ENCODE results near the gene GPR39. TPM values are rescaled to one million over a fixed set of nuclear protein-coding genes. Genes with fewer than 3 reads are reported as not detected.

The GPR39 gene
- total and polyA plus RNA-seq, 2 donors (not counting 3 experiments of a cell fraction or from before 2014, with no cell fraction given): 0.03 to 0.20 TPM

GRCh38 chr2:132589966-132590365 is 173.4 kb downstream of the GPR39 start:
- Histone ChIP-seq H2AFZ (ENCODE audit: low read depth, low read length) (no peak overlapping the region), H3K4me3 (replicated peaks in 1 of 3; ENCODE audit: insufficient read depth in 1 of 3, low read depth in 1 of 3, low read length in 3 of 3) (no peak overlapping the region), H3K27me3 (ENCODE audit: control insufficient read depth in 2 of 2, insufficient read depth in 2 of 2, low read length in 2 of 2) (no peaks in the 10 kb centered on the region), H3K4me1 (ENCODE audit: control insufficient read depth, extremely low read depth, insufficient read depth, low read length) (no peaks in the 10 kb centered on the region), H3K9me3 (replicated peaks; ENCODE audit: control insufficient read depth, insufficient read depth, low read length) (no peaks in the 10 kb centered on the region), H3K9ac (replicated peaks; ENCODE audit: extremely low read depth, insufficient read depth, low read length) (no peak overlapping the region), H3K36me3 (ENCODE audit: control insufficient read depth in 2 of 2, extremely low read depth in 1 of 2, insufficient read depth in 2 of 2, low read length in 2 of 2) (no peaks in the 10 kb centered on the region), H3K27ac (ENCODE audit: insufficient read depth, low read depth, low read length) (no peak overlapping the region), H3K4me2 (ENCODE audit: insufficient read depth, low read length) (no peak overlapping the region), H3K9me1 (replicated peaks; ENCODE audit: control insufficient read depth, extremely low read depth, insufficient read depth, low read length) (no peaks in the 10 kb centered on the region), H4K20me1 (replicated peaks; ENCODE audit: control insufficient read depth, extremely low read depth, insufficient read depth, low read length) (no peaks in the 10 kb centered on the region), H3K79me2 (ENCODE audit: control insufficient read depth, insufficient read depth, low read length) (no peaks in the 10 kb centered on the region)
- CTCF ChIA-PET: no interaction called here
- BruUV-seq (replicated peaks): no TSS peak
- POLR2A ChIA-PET: no interaction called here
- TF ChIP-seq JUN (IDR thresholded peaks at IDR 0.05; ENCODE audit: borderline replicate concordance, insufficient read depth, insufficient read length, low read depth): no peak
- no peak for TF ChIP-seq GATA2 (IDR thresholded peaks at IDR 0.05; ENCODE audit: insufficient read depth, insufficient read length, low read depth, low read length)
- TF ChIP-seq POLR2AphosphoS5 (IDR thresholded peaks at IDR 0.05; ENCODE audit: insufficient read depth, low read depth, low read length): no peak
- TF ChIP-seq CTCF (IDR thresholded peaks at IDR 0.05; ENCODE audit: extremely low read depth in 1 of 2, insufficient read depth in 1 of 2, low read depth in 1 of 2, low read length in 2 of 2): no peak
- TF ChIP-seq EZH2 (IDR thresholded peaks at IDR 0.05; ENCODE audit: borderline replicate concordance, low read depth, low read length, severe bottlenecking): no peak
- no peak for TF ChIP-seq MAX (IDR thresholded peaks at IDR 0.05; ENCODE audit: insufficient read depth, insufficient read length)
- TF ChIP-seq MYC (IDR thresholded peaks at IDR 0.05; ENCODE audit: low read depth, low read length): no peak
- intact Hi-C loops (cut with micrococcal nuclease): no loop called here
- dilution Hi-C loops (cut with MboI; ENCODE audit: extremely low pct_ligation_motif_present, low sequenced_read_pairs): no loop called here
- DNase-seq (ENCODE audit: low read depth, low spot score) (no peak), FAIRE-seq (no peak)
